ENCODE results near the gene ACTR3.
"Not testable (repeated sequence)": the region's sequence is repeated elsewhere in the genome, so short reads cannot be mapped to it uniquely, and the experiment has no call there.

ACTR3 gene

DNA sequence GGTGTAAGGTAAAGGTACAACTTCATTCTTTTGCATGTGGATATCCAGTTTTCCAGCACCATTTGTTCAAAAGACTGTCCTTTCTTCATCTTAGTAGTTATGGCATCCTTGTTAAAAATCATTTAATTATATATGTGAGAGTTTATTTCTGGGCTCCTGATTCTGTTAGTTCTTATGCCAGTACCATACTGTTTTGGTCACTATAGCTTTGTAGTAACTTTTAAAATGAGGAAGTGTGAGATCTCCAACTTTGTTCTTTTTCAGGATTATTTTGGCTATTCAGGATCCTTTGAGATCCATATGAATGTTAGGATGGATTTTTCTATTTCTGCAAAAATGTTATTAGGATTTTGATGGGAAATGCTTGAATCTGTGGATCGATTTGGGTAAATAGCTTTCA lies 16.8 kb downstream of the ACTR3 start:
- DNase-seq: no peak

- no peak for DNase-seq
Measured at GRCh38 chr2:113907297-113907696, 17.4 kb downstream of the ACTR3 start.

DNA sequence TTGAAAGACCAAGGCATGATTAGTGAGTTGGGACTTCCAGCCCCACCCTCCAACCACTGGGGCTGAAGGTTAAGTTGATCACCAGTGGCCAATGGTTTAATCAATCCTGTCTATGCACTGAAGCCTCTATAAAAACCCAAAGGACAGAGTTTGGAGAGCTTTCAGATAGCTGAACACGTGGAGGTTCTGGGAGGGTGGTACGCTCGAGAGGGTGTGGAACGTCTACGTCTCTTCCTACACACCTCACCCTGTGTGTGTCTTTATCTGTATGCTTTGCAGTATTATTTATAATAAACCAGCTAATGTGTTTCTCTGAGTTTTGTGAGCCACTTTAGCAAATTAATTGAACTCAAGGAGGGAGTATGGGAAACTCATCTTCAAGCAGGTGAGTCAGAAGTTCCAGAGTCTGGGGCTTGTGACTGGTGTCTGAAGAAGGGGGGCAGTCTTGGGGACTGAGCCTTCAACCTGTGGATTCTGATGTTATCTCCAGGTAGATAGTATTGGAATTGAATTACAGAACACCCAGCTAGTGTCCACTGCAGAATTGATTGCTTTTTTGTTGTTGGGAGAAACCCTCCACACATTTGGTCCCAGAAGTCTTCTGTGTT lies 20.3 kb downstream of the ACTR3 start:
- no peak for DNase-seq

DNA sequence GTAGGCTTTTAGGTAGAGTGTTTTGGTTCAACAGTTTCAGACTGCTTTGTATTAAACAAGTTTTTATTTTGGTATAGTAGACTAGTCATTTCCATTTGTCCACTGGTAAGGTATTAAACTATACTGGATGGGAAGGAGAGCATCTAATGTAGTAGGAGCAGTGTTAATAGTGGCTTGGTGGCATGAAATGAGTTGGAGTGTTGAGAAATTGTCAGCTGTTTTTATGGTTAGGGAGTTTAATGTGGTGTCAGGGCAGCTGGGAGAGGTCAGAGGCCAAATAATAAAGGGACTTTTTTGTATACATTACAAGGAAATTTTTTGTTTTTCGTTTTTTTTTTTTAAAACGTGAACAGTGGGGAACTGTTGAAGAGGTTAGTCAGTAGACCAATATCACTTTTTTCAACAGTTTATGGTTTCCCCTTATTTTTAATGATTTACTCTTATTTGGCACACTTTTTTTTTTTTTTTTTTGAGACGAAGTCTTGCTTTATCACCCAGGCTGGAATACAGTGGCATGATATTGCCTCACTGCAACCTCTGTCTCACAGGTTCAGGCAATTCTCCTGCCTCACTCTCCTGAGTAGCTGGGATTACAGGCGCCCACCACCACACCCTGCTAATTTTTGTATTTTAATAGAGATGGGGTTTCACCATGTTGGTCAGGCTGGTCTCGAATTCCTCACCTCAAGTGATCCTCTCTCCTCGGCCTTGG lies 21.2 kb downstream of the ACTR3 start:
- no peak for DNase-seq

- DNase-seq: no peak
Measured at GRCh38 chr2:113915082-113915819, 25.4 kb downstream of the ACTR3 start.

DNA sequence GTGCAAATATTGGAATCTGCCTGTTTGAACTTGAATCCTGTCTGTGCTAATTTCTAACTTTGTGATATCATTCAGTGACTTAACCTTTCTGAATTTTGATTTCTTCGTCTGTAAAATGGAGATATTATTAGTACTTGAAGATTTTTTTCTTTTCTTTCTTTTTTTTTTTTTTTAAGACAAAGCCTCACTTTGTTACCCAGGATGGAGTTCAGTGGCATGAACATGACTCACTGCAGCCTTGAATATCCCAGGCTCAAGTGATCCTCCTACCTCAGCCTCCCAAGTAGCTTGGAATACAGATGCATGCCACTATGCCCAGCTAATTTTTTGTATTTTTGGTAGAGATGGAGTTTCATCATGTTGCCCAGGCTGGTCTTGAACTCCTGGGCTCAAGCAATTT lies 28.3 kb downstream of the ACTR3 start:
- DNase-seq: no peak

DNA sequence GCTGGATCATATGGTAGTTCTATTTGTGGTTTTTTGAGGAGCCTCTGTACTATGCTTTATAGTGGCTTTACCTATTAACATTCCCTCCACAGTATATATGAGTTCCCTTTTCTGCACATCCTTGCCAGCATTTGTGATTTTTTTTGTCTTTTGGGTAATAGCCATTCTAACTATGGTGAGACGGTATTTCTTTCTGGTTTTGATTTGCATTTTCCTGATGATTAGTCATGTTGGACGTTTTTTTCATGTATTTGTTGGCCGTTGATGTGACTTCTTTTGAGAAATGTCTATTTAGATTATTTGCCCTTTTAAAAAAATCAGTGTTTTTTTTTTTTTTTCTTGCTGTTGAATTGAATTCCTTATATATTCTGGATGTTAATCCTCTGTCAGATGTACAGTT lies 31.1 kb downstream of the ACTR3 start:
- DNase-seq: no peak

GRCh38 chr2:113922335-113922734 lies 32.4 kb downstream of the ACTR3 start:
- DNase-seq: no peak

GRCh38 chr2:113922784-113923183 lies 32.9 kb downstream of the ACTR3 start:
- no peak for DNase-seq

- DNase-seq: no peak
Measured at GRCh38 chr2:113925884-113926283, 36.0 kb downstream of the ACTR3 start.

DNA sequence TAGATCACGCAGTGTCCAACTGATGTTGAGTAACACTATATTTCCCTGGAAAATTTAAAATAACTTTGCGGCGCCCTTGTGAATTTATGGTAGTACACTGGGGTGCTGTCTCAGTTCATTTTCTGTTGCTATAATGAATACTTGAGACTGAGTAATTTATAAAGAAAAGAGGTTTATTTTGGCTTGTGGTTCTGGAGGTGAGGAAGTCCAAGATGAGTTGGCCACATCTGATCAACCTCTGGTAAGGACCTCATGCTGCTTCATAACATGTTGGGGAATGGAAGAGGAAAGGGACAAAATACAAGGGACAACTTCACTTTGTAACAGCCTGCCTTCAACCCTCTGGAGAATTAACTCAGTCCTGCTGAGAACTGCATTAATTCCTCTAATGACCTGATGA lies 36.4 kb downstream of the ACTR3 start:
- no peak for DNase-seq

- no peak for DNase-seq
Measured at GRCh38 chr2:113930448-113930847, 40.6 kb downstream of the ACTR3 start.

GRCh38 chr2:113937501-113937900 lies 47.6 kb downstream of the ACTR3 start:
- no peak for DNase-seq

- no peak for DNase-seq
Measured at GRCh38 chr2:113940891-113941290, 51.0 kb downstream of the ACTR3 start.

DNA sequence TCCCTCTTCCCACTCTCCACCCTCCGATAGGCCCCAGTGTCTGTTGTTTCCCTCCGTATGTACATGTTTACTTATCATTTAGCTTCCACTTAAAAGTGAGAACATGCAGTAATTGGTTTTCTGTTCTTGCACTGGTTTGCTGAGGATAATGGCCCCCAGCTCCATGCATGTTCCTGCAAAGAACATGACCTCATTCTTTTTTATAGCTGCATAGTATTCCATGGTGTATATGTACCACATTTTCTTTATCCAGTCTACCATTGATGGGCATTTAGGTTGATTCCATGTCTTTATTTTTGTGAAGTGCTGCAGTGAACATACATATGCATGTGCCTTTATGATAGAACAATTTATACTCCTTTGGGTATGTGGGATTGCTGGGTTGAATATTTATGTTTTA lies 55.9 kb downstream of the ACTR3 start:
- DNase-seq: not testable (repeated sequence)

DNA sequence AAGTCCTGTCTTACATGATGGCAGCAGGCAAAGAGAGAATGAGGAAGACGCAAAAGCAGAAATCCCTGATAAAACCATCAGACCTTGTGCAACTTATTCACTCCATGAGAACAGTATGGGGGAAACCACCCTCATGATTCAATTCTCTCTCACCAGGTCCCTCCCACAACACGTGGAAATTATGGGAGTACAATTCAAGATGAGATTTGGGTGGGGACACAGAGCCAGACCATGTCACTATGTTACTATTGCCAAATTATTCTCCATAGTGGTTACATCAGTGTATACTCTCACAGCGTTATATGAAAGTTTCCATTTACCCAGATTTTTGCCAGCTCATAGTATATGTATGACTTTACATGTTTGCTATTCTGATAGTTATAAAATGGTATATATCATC lies 61.0 kb downstream of the ACTR3 start:
- DNase-seq: not testable (repeated sequence)

DNA sequence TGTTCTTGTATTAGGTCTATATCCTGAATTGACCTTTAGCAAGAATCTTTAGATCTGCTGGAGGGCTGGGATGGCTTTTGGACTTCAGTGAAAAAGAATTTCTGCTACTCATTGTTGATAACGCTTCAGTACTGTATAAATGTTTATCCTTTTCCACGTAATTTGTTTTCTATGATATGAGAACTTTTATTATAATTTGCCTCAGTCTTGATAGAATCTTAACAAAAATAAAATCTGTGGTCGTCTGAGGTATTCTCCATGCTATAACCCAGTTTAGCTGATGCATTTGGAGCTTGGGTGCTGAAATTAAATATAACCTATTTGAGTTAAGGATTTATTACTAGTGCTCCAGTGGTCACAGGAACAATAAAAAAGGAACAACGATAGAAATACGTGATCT lies 71.1 kb downstream of the ACTR3 start:
- no peak for DNase-seq

DNA sequence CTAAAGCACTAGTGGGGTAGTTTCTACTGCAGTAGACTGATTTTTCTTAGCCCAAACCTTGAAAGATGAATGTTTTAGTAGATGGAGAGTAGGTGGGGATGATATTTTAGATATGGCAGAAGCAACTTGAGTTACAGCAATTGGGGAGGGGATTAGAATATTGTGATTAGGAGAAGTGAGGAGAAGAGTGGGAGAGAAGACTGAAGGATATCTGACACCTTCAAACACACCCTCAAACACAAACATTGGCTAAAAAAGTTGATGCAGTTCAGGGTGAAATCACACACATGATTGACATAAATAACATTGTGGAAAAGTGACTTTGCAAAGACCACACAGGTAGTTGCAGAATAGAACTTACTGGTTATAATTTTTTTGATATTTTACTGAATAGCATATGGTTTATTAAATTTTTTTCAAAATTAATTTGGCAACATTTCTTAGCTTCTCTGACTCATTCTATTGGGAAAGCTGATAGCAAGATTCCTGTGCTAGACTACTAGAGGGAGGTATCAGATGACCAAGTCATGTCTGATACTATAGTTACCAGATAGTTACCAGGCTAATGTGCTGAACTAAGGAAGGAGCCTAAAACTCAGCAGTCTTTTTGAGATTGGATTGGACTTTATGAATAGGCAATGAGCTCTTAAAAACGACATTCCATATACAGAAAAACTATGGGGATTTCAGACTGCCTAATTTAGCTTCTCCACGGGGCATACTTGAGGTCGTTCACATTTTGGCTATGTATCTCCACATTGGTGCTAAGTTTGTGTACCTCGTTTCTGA lies 73.0 kb downstream of the ACTR3 start:
- DNase-seq: no peak

DNA sequence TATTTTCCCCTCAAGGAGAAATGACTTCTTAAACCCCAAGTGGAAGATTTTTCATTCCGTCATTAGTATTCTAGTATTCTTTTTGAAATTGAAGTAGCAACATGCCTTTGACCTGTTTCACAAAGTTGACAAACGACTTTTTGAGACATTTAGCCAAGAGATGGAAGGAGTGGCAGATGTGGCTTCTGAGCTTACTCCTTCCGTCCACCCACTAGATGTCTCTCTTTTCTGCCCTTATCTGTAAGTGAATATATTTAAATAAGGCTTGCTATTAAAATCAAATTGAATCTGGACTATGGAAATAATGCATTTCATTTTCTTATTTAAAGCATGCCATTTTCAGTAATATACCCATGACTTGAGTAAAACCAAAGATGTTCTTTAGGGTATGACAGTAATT lies 74.1 kb downstream of the ACTR3 start:
- DNase-seq: no peak

DNA sequence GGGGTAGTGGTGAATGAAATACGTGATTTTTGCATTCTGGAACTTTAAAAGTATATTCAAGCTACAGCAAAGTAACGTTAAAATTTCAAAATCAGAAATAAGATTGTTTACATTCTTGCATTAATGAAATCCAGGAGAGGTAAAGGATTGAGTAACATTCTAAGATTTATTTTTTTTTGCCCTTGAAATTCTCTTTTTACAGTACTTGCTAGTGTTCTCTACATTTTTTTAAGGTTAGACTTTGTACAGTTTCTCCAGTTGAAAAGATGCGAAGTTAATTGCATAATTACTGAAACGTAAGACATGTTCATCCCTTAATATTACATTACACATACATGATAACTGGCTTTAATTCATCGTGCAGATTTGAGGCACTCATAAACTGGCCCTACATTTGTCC lies 74.5 kb downstream of the ACTR3 start:
- no peak for DNase-seq

DNA sequence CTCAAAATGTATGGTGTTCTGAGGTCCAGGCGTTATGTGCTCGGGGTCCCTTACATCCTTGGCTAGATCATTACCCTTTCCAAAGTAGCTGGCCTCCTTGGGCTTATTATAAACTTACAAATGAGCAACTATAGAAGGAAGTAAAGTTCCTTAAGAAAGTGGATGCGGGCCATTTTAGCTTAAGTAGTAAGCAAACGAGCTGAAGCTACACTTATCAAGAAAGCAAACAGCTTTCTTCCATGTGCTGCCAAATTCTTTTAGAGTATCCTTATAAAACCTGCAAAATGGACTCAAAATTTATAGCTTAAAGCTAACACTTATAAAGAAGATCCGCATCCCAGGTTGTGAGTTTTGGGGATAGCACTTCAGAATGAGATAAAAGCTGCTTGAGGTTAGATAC lies 75.3 kb downstream of the ACTR3 start:
- DNase-seq: no peak

DNA sequence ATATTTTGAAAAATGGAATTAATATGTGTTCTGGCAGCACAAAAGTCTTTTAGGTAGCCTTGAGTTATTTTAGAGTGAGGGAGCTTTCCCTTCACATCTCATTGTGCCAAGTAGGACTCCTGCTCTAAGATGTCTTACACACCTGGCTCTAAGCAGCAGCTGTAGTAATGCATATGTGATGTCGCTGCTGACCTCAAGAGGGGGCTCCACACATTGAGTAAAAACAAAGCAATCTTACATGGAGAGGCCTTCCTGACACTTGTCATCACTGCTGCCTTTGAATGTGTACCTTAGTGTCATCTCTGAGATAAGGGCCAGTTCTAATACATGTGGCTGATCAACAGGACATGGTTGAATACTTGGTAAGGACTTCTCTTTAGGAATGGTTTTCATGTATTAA lies 75.8 kb downstream of the ACTR3 start:
- no peak for DNase-seq

GRCh38 chr2:113966171-113966570 lies 76.3 kb downstream of the ACTR3 start:
- no peak for DNase-seq

All from GOT3 (cell line).